Astrocyte of the spinal cord (primary cell): ENCODE measurements around the gene POLR1A.

ENCODE experiments used
- DNase-seq: peaks from one replicate; pipeline ENCODE4 v3.0.0; 2011; ENCODE audit warnings: low read depth, low spot score
- H3K4me3 ChIP-seq: 2 replicates; pipeline ENCODE4 v1.5.1; 2011; ENCODE audit warnings: low read depth, mild to moderate bottlenecking, low read length, moderate library complexity
- in situ Hi-C: cut with HindIII; loops from 2 replicates; pipeline ENCODE4 v1.10.0; 2017; ENCODE audit warnings: low sequenced_read_pairs
- TF ChIP-seq, protein P1 (sequence below): IDR thresholded peaks from 2 replicates; pipeline ENCODE4 v1.5.1; 2012; ENCODE audit warnings: low read depth, mild to moderate bottlenecking, low read length, inconsistent platforms

Gene POLR1A

DNA sequence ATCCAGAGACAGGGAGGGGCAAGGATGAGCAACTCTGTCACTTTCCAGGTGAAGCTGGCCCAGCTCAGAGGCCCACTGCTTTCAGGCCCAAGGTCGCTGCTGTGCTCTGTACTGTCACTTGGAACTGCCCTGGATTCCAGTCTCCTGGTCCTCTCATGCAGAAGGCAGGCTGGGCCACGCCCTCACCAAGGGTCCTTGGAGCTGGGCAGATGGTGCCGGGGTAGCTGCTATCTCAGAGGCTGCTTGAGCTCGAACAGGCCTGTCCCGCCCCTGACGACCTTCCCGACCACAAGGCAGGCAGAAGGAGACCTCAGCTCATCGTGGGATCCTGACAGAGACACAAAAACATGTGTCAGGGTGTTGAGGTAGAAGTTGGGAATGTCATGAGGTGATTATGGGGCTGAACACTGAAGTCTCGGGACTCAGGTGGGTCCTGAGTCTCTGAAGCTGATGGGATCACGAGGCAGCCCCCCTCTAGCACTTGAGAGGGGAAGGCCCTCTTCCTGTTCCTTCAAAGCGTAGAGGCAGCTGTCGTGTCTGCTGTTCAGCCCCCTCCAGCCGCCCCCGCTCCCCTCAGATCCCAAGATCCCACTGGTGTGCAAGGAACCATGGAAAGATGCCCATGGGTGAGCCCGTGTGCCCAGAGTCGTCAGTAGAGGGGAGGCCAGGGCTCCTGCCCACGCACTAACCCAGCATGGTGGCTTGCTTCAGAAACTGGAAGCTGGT lies 78.3 kb downstream of the POLR1A start:
- in situ Hi-C loops: no loop called here
- DNase-seq: no peak
- TF ChIP-seq, protein P1, sequence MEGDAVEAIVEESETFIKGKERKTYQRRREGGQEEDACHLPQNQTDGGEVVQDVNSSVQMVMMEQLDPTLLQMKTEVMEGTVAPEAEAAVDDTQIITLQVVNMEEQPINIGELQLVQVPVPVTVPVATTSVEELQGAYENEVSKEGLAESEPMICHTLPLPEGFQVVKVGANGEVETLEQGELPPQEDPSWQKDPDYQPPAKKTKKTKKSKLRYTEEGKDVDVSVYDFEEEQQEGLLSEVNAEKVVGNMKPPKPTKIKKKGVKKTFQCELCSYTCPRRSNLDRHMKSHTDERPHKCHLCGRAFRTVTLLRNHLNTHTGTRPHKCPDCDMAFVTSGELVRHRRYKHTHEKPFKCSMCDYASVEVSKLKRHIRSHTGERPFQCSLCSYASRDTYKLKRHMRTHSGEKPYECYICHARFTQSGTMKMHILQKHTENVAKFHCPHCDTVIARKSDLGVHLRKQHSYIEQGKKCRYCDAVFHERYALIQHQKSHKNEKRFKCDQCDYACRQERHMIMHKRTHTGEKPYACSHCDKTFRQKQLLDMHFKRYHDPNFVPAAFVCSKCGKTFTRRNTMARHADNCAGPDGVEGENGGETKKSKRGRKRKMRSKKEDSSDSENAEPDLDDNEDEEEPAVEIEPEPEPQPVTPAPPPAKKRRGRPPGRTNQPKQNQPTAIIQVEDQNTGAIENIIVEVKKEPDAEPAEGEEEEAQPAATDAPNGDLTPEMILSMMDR: no peak
- H3K4me3 ChIP-seq: no peak overlapping the region

DNA sequence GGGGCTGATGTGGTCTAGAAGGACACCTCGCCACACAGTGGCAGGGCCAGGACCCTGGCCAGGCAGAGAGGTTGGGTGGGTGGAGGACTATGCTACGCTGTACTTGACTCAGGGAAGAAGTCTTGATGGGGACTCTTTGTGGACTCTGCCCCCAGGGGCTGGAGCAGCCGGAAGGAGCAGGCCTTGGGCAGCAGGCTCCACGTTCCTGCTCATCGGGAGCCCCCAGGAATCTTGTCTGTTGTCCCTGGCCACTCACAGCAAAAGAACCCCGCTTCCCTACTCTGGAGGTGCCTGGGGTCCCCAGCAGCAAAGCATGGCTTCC lies 79.0 kb downstream of the POLR1A start:
- TF ChIP-seq, protein P1: no peak
- no peak overlapping the region for H3K4me3 ChIP-seq
- in situ Hi-C loops: no loop called here
- DNase-seq: no peak

DNA sequence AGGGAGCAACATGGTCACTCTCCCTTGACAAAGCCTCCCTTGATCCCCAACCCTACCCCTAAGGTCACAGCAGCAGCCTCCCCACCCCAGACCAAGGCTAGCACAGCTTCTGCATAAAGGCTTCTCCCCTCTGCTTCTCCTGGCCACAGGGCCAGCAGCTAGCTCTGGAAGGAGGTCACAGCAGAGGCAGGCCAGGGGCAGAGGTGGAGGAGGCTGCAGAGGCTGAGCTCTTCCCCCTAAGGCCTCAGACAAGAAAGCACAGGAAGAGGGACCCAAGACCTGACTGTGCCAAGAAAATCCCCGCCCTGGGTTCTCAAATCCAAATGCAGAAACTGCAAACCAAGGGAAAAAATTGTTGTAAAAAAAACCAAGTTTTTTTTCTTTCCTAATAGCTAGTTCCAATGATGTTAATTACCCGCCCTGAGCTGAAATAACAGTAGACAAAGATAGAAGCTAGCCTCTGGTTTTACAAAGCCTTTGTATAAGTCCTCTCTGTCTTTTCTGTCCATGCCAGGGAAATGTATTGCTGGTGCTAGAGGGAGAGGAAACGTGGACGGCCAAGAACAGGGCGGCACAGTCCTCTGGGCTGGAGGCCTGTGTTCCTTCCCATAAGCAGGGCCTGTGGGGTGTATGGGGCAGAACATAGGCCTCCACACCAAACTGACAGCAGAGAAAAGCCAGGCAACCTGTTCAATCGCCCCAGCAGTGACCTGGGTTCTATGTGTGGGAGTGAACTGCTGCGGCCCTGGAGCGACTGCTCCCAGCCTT lies 79.5 kb downstream of the POLR1A start:
- H3K4me3 ChIP-seq: no peak overlapping the region
- DNase-seq: no peak
- TF ChIP-seq, protein P1: no peak
- in situ Hi-C loops: no loop called here

DNA sequence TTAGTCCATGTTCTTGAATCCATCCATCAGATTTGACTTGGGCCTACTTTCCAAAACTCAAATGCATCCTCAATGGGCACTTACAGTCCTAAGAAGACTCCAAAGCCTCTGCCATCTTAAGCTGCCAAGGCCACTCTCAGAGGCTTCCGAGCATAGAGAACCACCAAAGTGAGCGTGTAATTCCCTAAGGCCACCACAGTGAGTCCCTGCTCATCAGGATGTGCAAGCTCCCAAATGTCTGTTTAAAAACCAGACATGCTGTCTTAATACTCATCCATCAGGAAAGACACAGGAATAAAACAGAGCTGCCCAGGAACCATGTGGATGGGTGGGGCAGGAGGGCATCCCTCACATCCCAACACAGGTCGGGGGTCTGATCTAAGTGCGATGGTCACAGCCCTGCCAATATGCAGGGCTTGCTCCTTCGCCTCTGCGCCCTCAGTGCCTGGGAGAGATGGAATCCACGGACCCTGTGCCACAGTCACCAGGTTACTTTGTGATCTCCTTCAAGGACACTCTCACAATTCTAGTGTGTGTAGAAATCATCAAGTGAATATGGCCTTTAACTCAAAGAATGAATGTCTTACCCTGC lies 80.4 kb downstream of the POLR1A start:
- in situ Hi-C loops: no loop called here
- TF ChIP-seq, protein P1: peak; percentile 21
- no peak overlapping the region for H3K4me3 ChIP-seq
- no peak for DNase-seq

DNA sequence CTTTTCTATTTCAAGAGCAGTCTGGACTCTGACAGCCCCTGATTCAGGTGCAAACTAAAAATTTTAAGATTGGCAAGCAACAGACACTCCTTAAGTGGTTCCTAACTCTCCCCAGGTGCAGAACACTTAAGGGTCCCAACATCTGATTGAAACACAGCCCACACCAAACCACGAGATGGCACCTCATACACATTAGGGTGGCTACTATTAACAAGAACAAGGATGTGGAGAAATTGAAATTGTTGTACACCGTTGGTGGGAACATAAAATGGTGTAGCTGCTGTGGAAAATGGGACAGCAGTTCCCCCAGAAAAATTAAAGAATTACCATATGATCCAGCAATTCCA lies 82.3 kb downstream of the POLR1A start:
- H3K4me3 ChIP-seq: no peak overlapping the region
- TF ChIP-seq, protein P1: no peak
- in situ Hi-C loops: no loop called here
- DNase-seq: no peak

DNA sequence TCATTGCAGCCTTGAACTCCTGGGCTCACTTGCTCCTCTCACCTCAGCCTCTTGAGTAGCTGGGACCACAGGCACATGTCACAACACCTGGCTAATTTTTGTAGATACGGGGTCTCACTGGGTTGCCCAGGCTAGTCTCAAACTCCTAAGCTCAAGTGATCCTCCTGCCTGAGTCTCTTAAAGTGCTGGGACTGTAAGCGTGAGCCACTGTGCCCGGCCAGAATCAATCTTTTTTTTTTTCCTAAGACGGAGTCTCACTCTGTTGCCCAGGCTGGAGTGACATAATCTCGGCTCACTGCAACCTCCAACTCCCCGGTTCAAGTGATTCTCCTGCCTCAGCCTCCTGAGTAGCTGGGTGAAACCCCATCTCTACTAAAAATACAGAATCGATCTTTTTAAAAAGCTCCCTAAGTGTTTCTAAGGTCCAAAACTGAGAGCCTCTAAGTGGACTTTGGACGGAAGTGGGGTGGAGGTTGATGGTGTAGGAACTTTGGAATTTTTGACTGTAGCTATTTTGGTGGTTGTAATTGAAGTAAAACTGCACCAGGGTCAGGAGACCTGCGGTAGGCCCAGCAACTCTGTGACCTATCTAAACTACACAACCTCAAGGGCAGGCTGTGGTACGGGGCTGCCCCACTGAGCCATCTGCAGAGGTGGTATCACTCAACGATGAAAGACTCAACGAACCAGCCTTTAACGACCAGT lies 82.9 kb downstream of the POLR1A start:
- in situ Hi-C loops: no loop called here
- TF ChIP-seq, protein P1: no peak
- DNase-seq: no peak
- H3K4me3 ChIP-seq: no peak overlapping the region
